Neuron (in vitro differentiated cells): ENCODE data around the gene AK5.
"Not testable (repeated sequence)": the region's sequence is repeated elsewhere in the genome, so short reads cannot be mapped to it uniquely, and the experiment has no call there.

Source experiments
- H2AFZ ChIP-seq: one replicate; pipeline ENCODE4 v1.6.1; 2013; ENCODE audit warnings: low read depth, mild to moderate bottlenecking, inconsistent platforms, low read length, moderate library complexity
- H3K27me3 ChIP-seq: one replicate; pipeline ENCODE4 v1.6.1; 2013; ENCODE audit warnings: low read length; ENCODE audit not compliant: insufficient read depth
- H3K36me3 ChIP-seq: one replicate; pipeline ENCODE4 v1.6.1; 2013; ENCODE audit warnings: low read length; ENCODE audit not compliant: insufficient read depth
- H3K4me1 ChIP-seq: one replicate; pipeline ENCODE4 v1.6.1; 2013; ENCODE audit warnings: low read length; ENCODE audit not compliant: insufficient read depth
- H3K4me3 ChIP-seq: 2 replicates; pipeline ENCODE4 v1.5.1; 2013; ENCODE audit warnings: mild to moderate bottlenecking, low read length, moderate library complexity
- H3K9me3 ChIP-seq: one replicate; pipeline ENCODE4 v1.6.1; 2013; ENCODE audit warnings: low read length

Gene AK5

GRCh38 chr1:77303387-77303786 lies 21.6 kb downstream of the AK5 start:
- Histone ChIP-seq H3K27me3 (no peaks in the 10 kb centered on the region), H3K36me3 (no peaks in the 10 kb centered on the region), H2AFZ (no peak overlapping the region), H3K9me3 (no peaks in the 10 kb centered on the region), H3K4me3 (no peak overlapping the region), H3K4me1 (peaks cover 3% of the 10 kb centered on the region)

GRCh38 chr1:77308889-77309621 lies 27.2 kb downstream of the AK5 start:
- Histone ChIP-seq H3K4me3 (no peak overlapping the region), H3K9me3 (peaks cover 1% of the 10 kb centered on the region), H2AFZ (no peak overlapping the region), H3K4me1 (no peaks in the 10 kb centered on the region), H3K36me3 (no peaks in the 10 kb centered on the region), H3K27me3 (no peaks in the 10 kb centered on the region)

- H3K4me3 ChIP-seq, result no peak overlapping the region
- H2AFZ ChIP-seq, result no peak overlapping the region
- no peaks in the 10 kb centered on the region for H3K36me3 ChIP-seq
- no peaks in the 10 kb centered on the region for H3K4me1 ChIP-seq
- peaks cover 1% of the 10 kb centered on the region for H3K9me3 ChIP-seq
- no peaks in the 10 kb centered on the region for H3K27me3 ChIP-seq
Measured at GRCh38 chr1:77310924-77311323, 29.1 kb downstream of the AK5 start.

- not testable (repeated sequence) for H3K9me3 ChIP-seq, H3K4me1 ChIP-seq, H3K4me3 ChIP-seq, H3K27me3 ChIP-seq, H2AFZ ChIP-seq, H3K36me3 ChIP-seq
Measured at GRCh38 chr1:77312364-77312763, 30.5 kb downstream of the AK5 start.

GRCh38 chr1:77313491-77313890 lies 31.7 kb downstream of the AK5 start:
- Histone ChIP-seq H3K4me3 (no peak overlapping the region), H3K9me3 (peaks cover 1% of the 10 kb centered on the region), H2AFZ (no peak overlapping the region), H3K4me1 (no peaks in the 10 kb centered on the region), H3K36me3 (no peaks in the 10 kb centered on the region), H3K27me3 (no peaks in the 10 kb centered on the region)

GRCh38 chr1:77316006-77316405 lies 34.2 kb downstream of the AK5 start:
- H3K36me3 ChIP-seq, result no peaks in the 10 kb centered on the region
- no peak overlapping the region for H3K4me3 ChIP-seq
- no peak overlapping the region for H2AFZ ChIP-seq

GRCh38 chr1:77316966-77317365 lies 35.1 kb downstream of the AK5 start:
- no peaks in the 10 kb centered on the region for H3K9me3 ChIP-seq
- no peaks in the 10 kb centered on the region for H3K4me1 ChIP-seq
- no peaks in the 10 kb centered on the region for H3K27me3 ChIP-seq
- H3K4me3 ChIP-seq, result no peak overlapping the region
- no peaks in the 10 kb centered on the region for H3K36me3 ChIP-seq
- no peak overlapping the region for H2AFZ ChIP-seq

More at GRCh38 chr1:77316006-77316405, 34.2 kb downstream of the AK5 start:
- Histone ChIP-seq H3K9me3 (peaks cover under 1% of the 10 kb centered on the region), H3K27me3 (no peaks in the 10 kb centered on the region), H3K4me1 (no peaks in the 10 kb centered on the region)

GRCh38 chr1:77319036-77319705 lies 37.4 kb downstream of the AK5 start:
- Histone ChIP-seq H2AFZ (no peak overlapping the region), H3K4me1 (no peaks in the 10 kb centered on the region), H3K9me3 (no peaks in the 10 kb centered on the region), H3K4me3 (no peak overlapping the region), H3K36me3 (no peaks in the 10 kb centered on the region), H3K27me3 (no peaks in the 10 kb centered on the region)

- no peaks in the 10 kb centered on the region for H3K27me3 ChIP-seq
- no peaks in the 10 kb centered on the region for H3K4me1 ChIP-seq
- H2AFZ ChIP-seq, result no peak overlapping the region
- no peaks in the 10 kb centered on the region for H3K36me3 ChIP-seq
- no peaks in the 10 kb centered on the region for H3K9me3 ChIP-seq
- no peak overlapping the region for H3K4me3 ChIP-seq
Measured at GRCh38 chr1:77322061-77322900, 40.5 kb downstream of the AK5 start.

- peaks cover 13% of the 10 kb centered on the region for H3K4me1 ChIP-seq
- H3K36me3 ChIP-seq, result no peaks in the 10 kb centered on the region
- H2AFZ ChIP-seq, result no peak overlapping the region
- H3K9me3 ChIP-seq, result no peaks in the 10 kb centered on the region
- H3K27me3 ChIP-seq, result no peaks in the 10 kb centered on the region
- H3K4me3 ChIP-seq, result no peak overlapping the region
Measured at GRCh38 chr1:77333501-77333900, 51.7 kb downstream of the AK5 start.

GRCh38 chr1:77336729-77337128 lies 54.9 kb downstream of the AK5 start:
- Histone ChIP-seq H3K36me3 (no peaks in the 10 kb centered on the region), H3K4me1 (peaks cover 13% of the 10 kb centered on the region), H3K4me3 (no peak overlapping the region)

GRCh38 chr1:77339326-77339725 lies 57.5 kb downstream of the AK5 start:
- H3K4me1 ChIP-seq, result peaks cover 10% of the 10 kb centered on the region
- H3K27me3 ChIP-seq, result no peaks in the 10 kb centered on the region
- no peak overlapping the region for H3K4me3 ChIP-seq
- no peaks in the 10 kb centered on the region for H3K36me3 ChIP-seq
- no peaks in the 10 kb centered on the region for H3K9me3 ChIP-seq
- H2AFZ ChIP-seq, result no peak overlapping the region

More at GRCh38 chr1:77336729-77337128, 54.9 kb downstream of the AK5 start:
- Histone ChIP-seq H2AFZ (no peak overlapping the region), H3K9me3 (no peaks in the 10 kb centered on the region), H3K27me3 (no peaks in the 10 kb centered on the region)

GRCh38 chr1:77341195-77341594 lies 59.4 kb downstream of the AK5 start:
- Histone ChIP-seq H3K36me3 (no peaks in the 10 kb centered on the region), H2AFZ (no peak overlapping the region), H3K4me3 (no peak overlapping the region), H3K4me1 (peaks cover 12% of the 10 kb centered on the region), H3K27me3 (no peaks in the 10 kb centered on the region), H3K9me3 (no peaks in the 10 kb centered on the region)
